H1 (cell line): ENCODE data around the gene SLC5A11. TPM values are rescaled to one million over a fixed set of nuclear protein-coding genes. Genes with fewer than 3 reads are reported as not detected.

Source experiments
- CTCF ChIA-PET: fragments of 300-600 bp; sonication (Branson Sonifier 250); formaldehyde crosslinking; loops from one replicate; lab custom pipeline; 2021; ENCODE audit not compliant: partially characterized antibody; lab: Charles Lee
- POLR2A ChIA-PET: fragments of 300-600 bp; sonication (Branson Sonifier 250); formaldehyde crosslinking; loops from one replicate; lab custom pipeline; 2021; ENCODE audit warnings: inconsistent platforms; ENCODE audit not compliant: partially characterized antibody; lab: Charles Lee
- DNase-seq, 2 experiments: peaks; one replicate each; pipeline versions ENCODE4 v3.0.0 to v3.0.0-alpha.2; 2010 to 2022; ENCODE audit warnings: low spot score in 2 of 2, low read depth in 1 of 2, mixed read lengths in 1 of 2
- FAIRE-seq: peaks from 2 replicates; lab custom pipeline; 2011; peaks lifted over from hg19 to GRCh38; lab: Jason Lieb, UNC
- H2AFZ ChIP-seq: 2 replicates; pipeline ENCODE4 v1.8.1; 2012; ENCODE audit warnings: low read length, inconsistent platforms
- H2AK5ac ChIP-seq: 2 replicates; pipeline ENCODE4 v1.6.1; 2013; ENCODE audit warnings: low read depth, low read length
- H2BK120ac ChIP-seq: replicated peaks from 2 replicates; pipeline ENCODE3; 2013; ENCODE audit warnings: low read depth, low read length, inconsistent platforms
- H2BK12ac ChIP-seq: 2 replicates; pipeline ENCODE4 v1.6.1; 2013; ENCODE audit warnings: low read depth, low read length
- H2BK15ac ChIP-seq: 2 replicates; pipeline ENCODE4 v1.6.1; 2013; ENCODE audit warnings: low read length
- H2BK20ac ChIP-seq: 2 replicates; pipeline ENCODE4 v1.6.1; 2013; ENCODE audit warnings: low read length
- H2BK5ac ChIP-seq: 2 replicates; pipeline ENCODE4 v1.6.1; 2013; ENCODE audit warnings: low read depth, low read length
- H3K14ac ChIP-seq: 2 replicates; pipeline ENCODE4 v1.6.1; 2013; ENCODE audit warnings: inconsistent platforms; ENCODE audit not compliant: insufficient read length
- H3K18ac ChIP-seq: 2 replicates; pipeline ENCODE4 v1.6.1; 2013; ENCODE audit warnings: low read length; ENCODE audit errors: extremely low read depth
- H3K23ac ChIP-seq: 2 replicates; pipeline ENCODE4 v1.6.1; 2013; ENCODE audit warnings: inconsistent platforms; ENCODE audit not compliant: insufficient read length
- H3K23me2 ChIP-seq: 2 replicates; pipeline ENCODE4 v1.6.1; 2013; ENCODE audit warnings: low read depth, low read length
- H3K27ac ChIP-seq: 2 replicates; pipeline ENCODE4 v1.6.1; 2011; ENCODE audit warnings: low read depth, low read length, inconsistent platforms
- H3K27me3 ChIP-seq, 4 experiments: replicated peaks in 1 of 4; 1 replicate in 1 of 4; 2 replicates in 3 of 4; pipeline versions ENCODE4 v1.6.1 to v1.8.1; 2011 to 2013; ENCODE audit warnings: low read length in 3 of 4, mild to moderate bottlenecking in 3 of 4, inconsistent platforms in 2 of 4, mixed read lengths in 2 of 4, moderate library complexity in 1 of 4; ENCODE audit not compliant: control insufficient read depth in 3 of 4, insufficient read depth in 3 of 4; ENCODE audit errors: extremely low read depth in 1 of 4
- H3K36me3 ChIP-seq, 4 experiments: 2 replicates each; pipeline versions ENCODE4 v1.6.1 to v1.8.1; 2011 to 2013; ENCODE audit warnings: mild to moderate bottlenecking in 4 of 4, low read length in 3 of 4, moderate library complexity in 2 of 4, control low read depth in 1 of 4, inconsistent platforms in 1 of 4; ENCODE audit not compliant: insufficient read depth in 4 of 4, control insufficient read depth in 2 of 4
- H3K4ac ChIP-seq: replicated peaks from 2 replicates; pipeline ENCODE3; 2013; ENCODE audit warnings: low read length, low read depth, mixed read lengths, inconsistent platforms; ENCODE audit not compliant: insufficient read length
- H3K4me1 ChIP-seq, 4 experiments: replicated peaks in 1 of 4; 1 replicate in 1 of 4; 2 replicates in 3 of 4; pipeline versions ENCODE4 v1.6.1 to v1.8.1; 2011 to 2013; ENCODE audit warnings: low read length in 3 of 4, inconsistent platforms in 2 of 4, mixed read lengths in 1 of 4; ENCODE audit not compliant: insufficient read depth in 4 of 4, control insufficient read depth in 3 of 4
- H3K4me2 ChIP-seq, 2 experiments: 2 replicates each; pipeline versions ENCODE4 v1.6.1 to v1.8.1; 2011 to 2013; ENCODE audit warnings: low read depth in 2 of 2, low read length in 2 of 2, control low read depth in 1 of 2, inconsistent platforms in 1 of 2, mild to moderate bottlenecking in 1 of 2; ENCODE audit not compliant: insufficient read depth in 1 of 2
- H3K4me3 ChIP-seq, 4 experiments: fragments of 200-600, 300-600 bp in 1 of 4; sonication (generic), shearing (Covaris generic), sonication (Bioruptor Twin) in 1 of 4; 2 replicates each; pipeline versions ENCODE4 v1.5.1 to v1.8.1; 2011 to 2016; ENCODE audit warnings: low read length in 4 of 4, low read depth in 3 of 4, control low read depth in 2 of 4, inconsistent platforms in 2 of 4, mild to moderate bottlenecking in 2 of 4, mixed read lengths in 1 of 4, moderate library complexity in 1 of 4; ENCODE audit not compliant: insufficient read depth in 2 of 4; ENCODE audit errors: extremely low read depth in 1 of 4
- H3K56ac ChIP-seq: replicated peaks from 2 replicates; pipeline ENCODE3; 2013; ENCODE audit warnings: low read depth, mild to moderate bottlenecking, mixed read lengths, low read length, inconsistent platforms; ENCODE audit not compliant: insufficient read length
- H3K79me1 ChIP-seq: 2 replicates; pipeline ENCODE4 v1.6.1; 2013; ENCODE audit warnings: low read depth, low read length, control low read depth
- H3K79me2 ChIP-seq, 2 experiments: 2 replicates each; pipeline versions ENCODE4 v1.6.1 to v1.8.1; 2012 to 2013; ENCODE audit warnings: low read length in 2 of 2, mild to moderate bottlenecking in 2 of 2, inconsistent platforms in 1 of 2; ENCODE audit not compliant: insufficient read depth in 2 of 2, control insufficient read depth in 1 of 2
- H3K9ac ChIP-seq, 4 experiments: replicated peaks in 1 of 4; 1 replicate in 1 of 4; 2 replicates in 3 of 4; pipeline versions ENCODE4 v1.6.1 to v1.8.1; 2011 to 2013; ENCODE audit warnings: low read depth in 3 of 4, low read length in 3 of 4, control low read depth in 2 of 4, mild to moderate bottlenecking in 2 of 4, moderate library complexity in 2 of 4, inconsistent platforms in 1 of 4; ENCODE audit errors: extremely low read depth in 1 of 4
- H3K9me3 ChIP-seq, 2 experiments: 2 replicates each; pipeline versions ENCODE4 v1.6.1 to v1.8.1; 2012 to 2013; ENCODE audit warnings: mild to moderate bottlenecking in 2 of 2, moderate library complexity in 2 of 2, control low read depth in 1 of 2, inconsistent platforms in 1 of 2, low read depth in 1 of 2, low read length in 1 of 2, mixed read lengths in 1 of 2; ENCODE audit not compliant: insufficient read depth in 2 of 2
- H4K20me1 ChIP-seq, 2 experiments: replicated peaks in 1 of 2; 2 replicates each; pipeline versions ENCODE3 to v1.8.1; 2011 to 2013; ENCODE audit warnings: inconsistent platforms in 2 of 2, low read length in 2 of 2, mild to moderate bottlenecking in 1 of 2; ENCODE audit not compliant: insufficient read depth in 2 of 2, control insufficient read depth in 1 of 2
- H4K5ac ChIP-seq: 2 replicates; pipeline ENCODE4 v1.6.1; 2013; ENCODE audit warnings: low read length, low read depth, mixed read lengths, inconsistent platforms; ENCODE audit not compliant: insufficient read length
- H4K8ac ChIP-seq: 2 replicates; pipeline ENCODE4 v1.8.0; 2013; ENCODE audit warnings: mild to moderate bottlenecking, moderate library complexity, low read length, inconsistent platforms; ENCODE audit not compliant: insufficient read depth; ENCODE audit errors: extremely low read depth
- H4K91ac ChIP-seq: replicated peaks from 2 replicates; pipeline ENCODE3; 2013; ENCODE audit warnings: low read length, mixed read lengths, inconsistent platforms; ENCODE audit not compliant: insufficient read length
- E2F6 ChIP-seq: IDR thresholded peaks from 2 replicates; pipeline ENCODE4 v1.6.1; 2012; ENCODE audit warnings: inconsistent platforms
- JUND ChIP-seq: IDR thresholded peaks from 2 replicates; pipeline ENCODE4 v1.6.1; 2011; ENCODE audit warnings: mild to moderate bottlenecking, improper control_type of control experiment, low read length
- RFX5 ChIP-seq: IDR thresholded peaks from 2 replicates; pipeline ENCODE4 v1.6.1; 2011; ENCODE audit warnings: low read depth, low read length, improper control_type of control experiment, borderline replicate concordance
- SUZ12 ChIP-seq: fragments of 200-600 bp; sonication (generic); IDR thresholded peaks from 2 replicates; pipeline ENCODE4 v1.6.1; 2012; ENCODE audit warnings: mild to moderate bottlenecking, inconsistent platforms, low read length, moderate library complexity, mixed read lengths
- TEAD4 ChIP-seq: IDR thresholded peaks from 2 replicates; pipeline ENCODE4 v1.6.1; 2012; ENCODE audit warnings: low read depth, low read length, inconsistent platforms, mixed read lengths
- YY1 ChIP-seq: IDR thresholded peaks from 2 replicates; pipeline ENCODE4 v1.6.1; 2011; ENCODE audit warnings: low read depth, mild to moderate bottlenecking, low read length
- WGBS, 2 experiments: shearing (Covaris generic) in 1 of 2; methylation state at CpG; one replicate each; pipeline versions ENCODE4 v1.1.6 to v1.1.7; 2013 to 2015; ENCODE audit warnings: low lambda C conversion rate in 2 of 2, mixed read lengths in 2 of 2, inconsistent platforms in 1 of 2, low coverage in 1 of 2, missing lambda C conversion rate in 1 of 2; ENCODE audit not compliant: insufficient replicate concordance in 2 of 2, insufficient coverage in 1 of 2, insufficient read length in 1 of 2; ENCODE audit errors: extremely low coverage in 1 of 2, missing lambda C conversion rate in 1 of 2; 5-methylcytosine and 5-hydroxymethylcytosine counted together
- polyA plus RNA-seq, 7 experiments: library from polyadenylated mRNA; depleted of rRNA in 3 of 7; stranded (reverse) in 5 of 7; unstranded in 2 of 7; fragments of >200 nt in 5 of 7; fragments of 200-250 nt in 2 of 7; gene quantifications; 1 replicate in 5 of 7; 2 replicates in 1 of 7; 4 replicates in 1 of 7; pipeline versions ENCODE4 v1.2.1 to v1.2.3, GENCODE V29; 2011 to 2013; ENCODE audit warnings: missing spikeins in 2 of 7, mixed read lengths in 2 of 7
- total RNA-seq: library from RNA; stranded (reverse); fragmentation: NEBNext Ultra II Directional; extraction: Animal tissue kit (Norgen Biotek cat#: 25700); gene quantifications from 2 replicates; pipeline ENCODE4 v1.2.1, GENCODE V29; 2021

SLC5A11 gene
- total and polyA plus RNA-seq, 2 of the 8 experiments (the other 6 are each of a cell fraction or from before 2014, with no cell fraction given): 0.26 to 0.59 TPM

GRCh38 chr16:24939224-24939623 is 93.5 kb downstream of the SLC5A11 start:
- WGBS, 2 experiments: 92% methylated on average over 11 of the region's 14 CpGs; no CpG with 5 or more reads in 1 of the 2 experiments
- Histone ChIP-seq H3K9ac (no peak overlapping the region), H3K18ac (no peak overlapping the region), H3K23me2 (no peaks in the 10 kb centered on the region), H3K4me2 (no peak overlapping the region), H2BK15ac (no peak overlapping the region), H3K9me3 (no peaks in the 10 kb centered on the region), H3K27ac (no peak overlapping the region), H2BK120ac (no peak overlapping the region), H3K23ac (no peak overlapping the region), H3K56ac (no peak overlapping the region), H2BK12ac (no peak overlapping the region), H4K5ac (no peak overlapping the region), H3K4me3 (no peak overlapping the region), H3K4ac (no peak overlapping the region), H4K8ac (no peak overlapping the region), H3K4me1 (no peaks in the 10 kb centered on the region), H3K14ac (no peak overlapping the region), H3K36me3 (peaks cover 7 to 46% (median 17%) of the 10 kb centered on the region in 4 experiments; a peak in 7 of 8 replicates), H4K20me1 (peaks cover 1 to 5% of the 10 kb centered on the region in 2 experiments), H2AK5ac (no peak overlapping the region), H2BK20ac (no peak overlapping the region), H4K91ac (no peak overlapping the region), H2BK5ac (no peak overlapping the region; the same call in 1 of the 2 replicates), H3K79me1 (no peaks in the 10 kb centered on the region), H2AFZ (no peak overlapping the region), H3K27me3 (no peaks in the 10 kb centered on the region), H3K79me2 (no peaks in the 10 kb centered on the region)
- no peak for FAIRE-seq
- TF ChIP-seq SUZ12: no peak
- no peak for TF ChIP-seq JUND
- TF ChIP-seq TEAD4: no peak
- TF ChIP-seq RFX5: no peak
- no peak for TF ChIP-seq YY1
- TF ChIP-seq E2F6: no peak
- no peak for DNase-seq
- ChIA-PET POLR2A (no interaction called here), CTCF (interaction anchor here (0.9 to 1.3 kb wide), 2 partner anchors 9 to 32 kb away, joined by 3 read pairs; no protein-coding TSS in a partner anchor)
